Mesendoderm (in vitro differentiated cells): Measurements from ENCODE around the gene TTC34.

ENCODE experiments used
- DNase-seq: peaks from one replicate; pipeline ENCODE4 v3.0.0; 2013
- H2AK5ac ChIP-seq: 2 replicates; pipeline ENCODE4 v1.6.1; 2013; ENCODE audit warnings: low read length, inconsistent platforms
- H2BK120ac ChIP-seq: 2 replicates; pipeline ENCODE4 v1.6.1; 2013; ENCODE audit warnings: low read depth, mild to moderate bottlenecking, low read length, moderate library complexity, mixed read lengths
- H2BK15ac ChIP-seq: replicated peaks from 2 replicates; pipeline ENCODE4 v1.6.1; 2013; ENCODE audit warnings: low read depth, mild to moderate bottlenecking, moderate library complexity
- H2BK5ac ChIP-seq: 2 replicates; pipeline ENCODE4 v1.6.1; 2013; ENCODE audit warnings: low read length, inconsistent platforms
- H3K18ac ChIP-seq: 2 replicates; pipeline ENCODE4 v1.6.1; 2013; ENCODE audit warnings: mild to moderate bottlenecking, low read length, mixed read lengths
- H3K23ac ChIP-seq: one replicate; pipeline ENCODE4 v1.6.1; 2013; ENCODE audit warnings: low read length
- H3K27ac ChIP-seq: 2 replicates; pipeline ENCODE4 v1.5.1; 2013; ENCODE audit warnings: low read depth, mild to moderate bottlenecking, inconsistent platforms, low read length, moderate library complexity
- H3K27me3 ChIP-seq: 2 replicates; pipeline ENCODE4 v1.6.1; 2013; ENCODE audit warnings: low read length, control low read depth, mild to moderate bottlenecking, inconsistent platforms; ENCODE audit not compliant: insufficient read depth, poor library complexity
- H3K36me3 ChIP-seq: 2 replicates; pipeline ENCODE4 v1.6.1; 2013; ENCODE audit warnings: low read length, inconsistent platforms; ENCODE audit not compliant: control insufficient read depth, insufficient read depth
- H3K4ac ChIP-seq: one replicate; pipeline ENCODE4 v1.6.1; 2013; ENCODE audit warnings: low read depth, mild to moderate bottlenecking, low read length, moderate library complexity
- H3K4me1 ChIP-seq: 2 replicates; pipeline ENCODE4 v1.6.1; 2013; ENCODE audit warnings: low read depth, low read length, inconsistent platforms; ENCODE audit not compliant: control insufficient read depth
- H3K4me2 ChIP-seq: 2 replicates; pipeline ENCODE4 v1.6.1; 2013; ENCODE audit warnings: low read length
- H3K4me3 ChIP-seq: 2 replicates; pipeline ENCODE4 v1.5.1; 2013; ENCODE audit warnings: mild to moderate bottlenecking, low read length
- H3K56ac ChIP-seq: one replicate; pipeline ENCODE4 v1.6.1; 2013; ENCODE audit warnings: low read length
- H3K79me1 ChIP-seq: 2 replicates; pipeline ENCODE4 v1.6.1; 2013; ENCODE audit warnings: low read length, inconsistent platforms
- H3K79me2 ChIP-seq: 2 replicates; pipeline ENCODE4 v1.6.1; 2013; ENCODE audit warnings: mild to moderate bottlenecking, low read length; ENCODE audit not compliant: control insufficient read depth, insufficient read depth
- H3K9ac ChIP-seq: 2 replicates; pipeline ENCODE4 v1.6.1; 2013; ENCODE audit warnings: low read length, inconsistent platforms
- H4K5ac ChIP-seq: one replicate; pipeline ENCODE4 v1.6.1; 2013; ENCODE audit warnings: low read length
- H4K8ac ChIP-seq: one replicate; pipeline ENCODE4 v1.6.1; 2013; ENCODE audit warnings: low read depth, mild to moderate bottlenecking, control low read depth, low read length, moderate library complexity
- WGBS: extraction: QIAGEN DNeasy Blood & Tissue Kit; methylation state at CpG from one replicate; pipeline ENCODE4 v1.1.7; 2013; ENCODE audit warnings: low lambda C conversion rate, missing lambda C conversion rate; ENCODE audit not compliant: insufficient coverage; ENCODE audit errors: extremely low coverage; 5-methylcytosine and 5-hydroxymethylcytosine counted together

Gene TTC34

DNA sequence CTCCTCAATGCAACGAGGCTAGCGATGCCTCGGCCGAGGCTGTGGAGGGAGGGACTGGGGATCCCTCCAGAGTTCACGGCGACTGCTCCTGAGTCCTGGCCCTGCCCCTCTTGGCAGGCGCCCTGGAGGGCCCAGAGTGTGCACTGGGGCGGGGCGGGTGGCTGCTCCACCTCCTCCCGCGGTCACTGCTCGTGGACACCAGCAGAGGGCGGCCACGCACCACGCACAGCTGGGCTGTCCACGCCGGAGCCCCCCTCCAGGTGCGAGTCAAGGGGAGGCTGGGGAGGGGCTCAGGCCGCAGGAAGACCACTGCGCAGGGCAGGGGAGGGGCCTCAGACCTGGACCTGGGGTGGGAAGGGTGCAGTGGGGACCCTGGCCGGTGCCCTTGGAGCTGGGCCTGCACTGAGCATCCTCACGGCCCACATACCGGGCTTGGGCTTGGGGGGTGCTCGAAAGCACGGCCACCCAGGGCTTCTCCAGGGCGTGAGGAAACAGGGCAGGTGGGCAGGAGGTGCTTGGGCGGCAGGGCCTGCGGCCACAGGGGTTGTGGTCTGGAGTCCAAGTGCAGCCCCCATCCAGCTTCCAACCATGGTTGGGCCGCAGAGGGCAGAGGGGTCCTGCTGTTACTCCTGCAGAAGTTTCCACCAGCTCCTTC lies 20.6 kb upstream of the TTC34 start:
- Histone ChIP-seq H3K79me1 (no peaks in the 10 kb centered on the region), H3K27ac (no peak overlapping the region), H3K4me2 (no peak overlapping the region), H3K23ac (no peak overlapping the region), H3K9ac (no peak overlapping the region), H2BK5ac (no peak overlapping the region), H3K4me3 (no peak overlapping the region), H4K8ac (no peak overlapping the region), H3K79me2 (no peaks in the 10 kb centered on the region), H3K36me3 (no peaks in the 10 kb centered on the region), H2BK120ac (no peak overlapping the region), H3K18ac (no peak overlapping the region), H3K4me1 (no peaks in the 10 kb centered on the region), H3K4ac (no peak overlapping the region), H2BK15ac (no peak overlapping the region), H4K5ac (no peak overlapping the region), H3K56ac (no peak overlapping the region), H3K27me3 (no peaks in the 10 kb centered on the region), H2AK5ac (no peak overlapping the region)
- WGBS: no CpG with 5 or more reads among the region's 29 CpGs
- DNase-seq: peak; percentile 20

DNA sequence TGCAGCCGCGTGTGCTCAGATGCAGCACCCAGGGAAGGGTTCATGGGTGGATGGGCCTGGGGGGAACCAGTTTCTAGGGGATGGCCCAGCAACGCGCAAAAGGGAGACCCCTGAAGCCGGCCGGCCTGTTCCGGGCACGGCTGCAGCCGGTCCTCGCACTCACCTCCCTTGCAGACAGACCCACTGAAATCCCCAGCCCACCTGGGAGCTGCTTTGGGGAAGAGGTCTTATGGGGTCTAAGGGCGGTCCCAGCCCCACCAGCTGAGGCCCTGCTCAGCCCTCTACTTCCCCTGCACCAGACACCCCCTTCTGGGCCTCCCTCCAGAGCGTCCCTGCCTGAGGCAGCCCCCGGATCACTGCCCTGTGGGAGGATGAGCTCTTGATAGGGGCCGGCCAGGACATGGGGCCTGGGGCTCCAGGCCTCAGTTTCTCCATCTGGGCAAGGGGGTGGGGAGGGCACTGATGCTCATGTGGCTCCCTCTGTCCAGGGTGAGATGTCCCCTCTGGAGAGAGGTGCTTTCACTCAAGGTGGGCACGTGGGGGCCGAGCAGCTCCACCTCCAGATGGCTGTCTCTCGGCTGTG lies 20.0 kb upstream of the TTC34 start:
- no CpG with 5 or more reads among the region's 17 CpGs for WGBS

DNA sequence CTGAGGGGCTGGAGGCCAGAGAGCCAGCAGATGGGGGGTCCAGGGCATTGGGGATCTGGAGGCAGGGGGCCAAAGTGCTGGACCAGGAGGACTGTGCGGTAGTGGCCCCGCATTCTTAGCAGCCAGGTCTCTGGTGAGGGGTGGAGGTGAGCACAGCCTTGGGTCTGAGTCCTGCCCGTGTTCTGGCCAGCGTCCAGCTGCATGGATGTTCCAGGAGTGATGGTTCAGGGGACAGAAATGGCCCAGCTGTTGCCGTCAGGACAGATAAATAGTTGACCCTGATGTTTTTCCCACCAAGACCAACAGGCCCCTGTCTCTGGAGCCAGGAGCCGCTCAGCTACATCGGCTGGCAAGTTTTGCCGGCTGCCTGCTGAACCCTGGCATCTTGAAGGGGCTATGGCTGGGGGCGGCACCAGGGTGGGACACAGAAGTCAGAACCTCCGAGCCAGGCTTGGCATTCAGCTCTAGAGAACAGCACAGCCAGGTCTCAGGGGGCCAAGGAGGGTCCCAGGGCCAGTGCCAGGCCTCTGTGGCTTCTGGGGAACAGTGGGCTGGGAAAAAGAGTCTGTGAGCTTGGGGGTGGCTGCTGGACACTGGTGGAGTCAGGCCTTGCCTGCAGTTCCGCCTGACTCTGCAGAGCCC lies 19.4 kb upstream of the TTC34 start:
- no peaks in the 10 kb centered on the region for H3K36me3 ChIP-seq
- no peaks in the 10 kb centered on the region for H3K27me3 ChIP-seq
- no peak overlapping the region for H2BK5ac ChIP-seq
- H3K79me2 ChIP-seq: no peaks in the 10 kb centered on the region
- no peak overlapping the region for H2AK5ac ChIP-seq
- H3K79me1 ChIP-seq: no peaks in the 10 kb centered on the region
- no peak overlapping the region for H3K27ac ChIP-seq
- no peak for DNase-seq
- H3K4me1 ChIP-seq: no peaks in the 10 kb centered on the region
- H2BK15ac ChIP-seq: no peak overlapping the region
- H2BK120ac ChIP-seq: no peak overlapping the region
- H4K8ac ChIP-seq: no peak overlapping the region
- no peak overlapping the region for H3K4me3 ChIP-seq
- H3K23ac ChIP-seq: no peak overlapping the region
- no peak overlapping the region for H3K4ac ChIP-seq
- H3K4me2 ChIP-seq: no peak overlapping the region
- no CpG with 5 or more reads among the region's 11 CpGs for WGBS
- no peak overlapping the region for H3K56ac ChIP-seq
- H3K18ac ChIP-seq: no peak overlapping the region
- no peak overlapping the region for H4K5ac ChIP-seq
- no peak overlapping the region for H3K9ac ChIP-seq

More for the DNA sequence above, 20.0 kb upstream of the TTC34 start:
- H3K4me3 ChIP-seq: no peak overlapping the region
- no peaks in the 10 kb centered on the region for H3K36me3 ChIP-seq
- no peaks in the 10 kb centered on the region for H3K27me3 ChIP-seq
- H4K8ac ChIP-seq: no peak overlapping the region
- no peak overlapping the region for H2AK5ac ChIP-seq
- H2BK5ac ChIP-seq: no peak overlapping the region
- no peak overlapping the region for H3K4me2 ChIP-seq
- DNase-seq: no peak
- H3K4me1 ChIP-seq: no peaks in the 10 kb centered on the region
- H3K27ac ChIP-seq: no peak overlapping the region
- no peaks in the 10 kb centered on the region for H3K79me2 ChIP-seq
- no peak overlapping the region for H3K23ac ChIP-seq
- no peak overlapping the region for H3K9ac ChIP-seq
- no peak overlapping the region for H3K56ac ChIP-seq
- no peak overlapping the region for H4K5ac ChIP-seq
- H3K4ac ChIP-seq: no peak overlapping the region
- H2BK15ac ChIP-seq: no peak overlapping the region
- H3K18ac ChIP-seq: no peak overlapping the region
- H2BK120ac ChIP-seq: no peak overlapping the region
- no peaks in the 10 kb centered on the region for H3K79me1 ChIP-seq

GRCh38 chr1:2819831-2820730 lies 18.6 kb upstream of the TTC34 start:
- no peak overlapping the region for H3K4ac ChIP-seq
- H2BK15ac ChIP-seq: no peak overlapping the region
- H3K79me1 ChIP-seq: no peaks in the 10 kb centered on the region
- no peak overlapping the region for H3K4me3 ChIP-seq
- H3K56ac ChIP-seq: no peak overlapping the region
- H3K36me3 ChIP-seq: no peaks in the 10 kb centered on the region
- H2BK5ac ChIP-seq: no peak overlapping the region
- DNase-seq: no peak
- H4K8ac ChIP-seq: no peak overlapping the region
- H4K5ac ChIP-seq: no peak overlapping the region
- no peak overlapping the region for H3K27ac ChIP-seq
- H3K18ac ChIP-seq: no peak overlapping the region
- H3K23ac ChIP-seq: no peak overlapping the region
- no peaks in the 10 kb centered on the region for H3K27me3 ChIP-seq
- H2BK120ac ChIP-seq: no peak overlapping the region
- no peak overlapping the region for H3K9ac ChIP-seq
- no peaks in the 10 kb centered on the region for H3K79me2 ChIP-seq
- no CpG with 5 or more reads among the region's 31 CpGs for WGBS
- no peaks in the 10 kb centered on the region for H3K4me1 ChIP-seq
- no peak overlapping the region for H2AK5ac ChIP-seq
- H3K4me2 ChIP-seq: no peak overlapping the region

DNA sequence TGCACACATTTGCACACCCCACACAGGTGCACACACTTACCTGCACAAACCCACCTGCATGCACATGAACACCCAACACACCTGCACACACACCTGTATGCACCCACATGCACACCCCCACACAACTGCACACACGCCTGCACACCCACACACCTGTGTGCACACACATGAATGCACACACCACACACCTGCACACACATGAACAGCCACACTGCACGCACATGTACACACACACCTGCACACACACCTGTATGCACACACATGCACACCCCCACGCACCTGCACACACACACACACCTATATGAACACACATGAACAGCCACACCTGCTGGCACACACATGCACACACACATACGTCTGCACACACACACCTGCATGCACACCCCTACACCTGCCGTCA lies 17.9 kb upstream of the TTC34 start:
- H3K4me1 ChIP-seq: no peaks in the 10 kb centered on the region
- no peak overlapping the region for H3K9ac ChIP-seq
- H3K79me2 ChIP-seq: no peaks in the 10 kb centered on the region
- H3K27ac ChIP-seq: no peak overlapping the region
- no peaks in the 10 kb centered on the region for H3K27me3 ChIP-seq
- H3K36me3 ChIP-seq: no peaks in the 10 kb centered on the region
- no peak overlapping the region for H3K56ac ChIP-seq
- H3K23ac ChIP-seq: no peak overlapping the region
- no peak overlapping the region for H4K5ac ChIP-seq
- H4K8ac ChIP-seq: no peak overlapping the region
- H2AK5ac ChIP-seq: no peak overlapping the region
- no CpG with 5 or more reads among the region's 5 CpGs for WGBS
- no peak for DNase-seq
- no peak overlapping the region for H2BK15ac ChIP-seq
- no peak overlapping the region for H3K18ac ChIP-seq
- H2BK5ac ChIP-seq: no peak overlapping the region
- no peak overlapping the region for H3K4me3 ChIP-seq
- no peaks in the 10 kb centered on the region for H3K79me1 ChIP-seq
- H3K4ac ChIP-seq: no peak overlapping the region
- H2BK120ac ChIP-seq: no peak overlapping the region
- H3K4me2 ChIP-seq: no peak overlapping the region
